ENCODE data around the gene CDHR5.

Gene CDHR5

GRCh38 chr11:581342-581741, 43.4 kb downstream of the CDHR5 start:
- DNase-seq: no peak

- no peak for DNase-seq
Observed at GRCh38 chr11:579830-580601, 44.7 kb downstream of the CDHR5 start.

GRCh38 chr11:578276-579035, 46.3 kb downstream of the CDHR5 start:
- no peak for DNase-seq

- no peak for DNase-seq
Observed at GRCh38 chr11:577611-577894, 47.2 kb downstream of the CDHR5 start.

GRCh38 chr11:576811-577610, 47.7 kb downstream of the CDHR5 start:
- no peak for DNase-seq

DNA sequence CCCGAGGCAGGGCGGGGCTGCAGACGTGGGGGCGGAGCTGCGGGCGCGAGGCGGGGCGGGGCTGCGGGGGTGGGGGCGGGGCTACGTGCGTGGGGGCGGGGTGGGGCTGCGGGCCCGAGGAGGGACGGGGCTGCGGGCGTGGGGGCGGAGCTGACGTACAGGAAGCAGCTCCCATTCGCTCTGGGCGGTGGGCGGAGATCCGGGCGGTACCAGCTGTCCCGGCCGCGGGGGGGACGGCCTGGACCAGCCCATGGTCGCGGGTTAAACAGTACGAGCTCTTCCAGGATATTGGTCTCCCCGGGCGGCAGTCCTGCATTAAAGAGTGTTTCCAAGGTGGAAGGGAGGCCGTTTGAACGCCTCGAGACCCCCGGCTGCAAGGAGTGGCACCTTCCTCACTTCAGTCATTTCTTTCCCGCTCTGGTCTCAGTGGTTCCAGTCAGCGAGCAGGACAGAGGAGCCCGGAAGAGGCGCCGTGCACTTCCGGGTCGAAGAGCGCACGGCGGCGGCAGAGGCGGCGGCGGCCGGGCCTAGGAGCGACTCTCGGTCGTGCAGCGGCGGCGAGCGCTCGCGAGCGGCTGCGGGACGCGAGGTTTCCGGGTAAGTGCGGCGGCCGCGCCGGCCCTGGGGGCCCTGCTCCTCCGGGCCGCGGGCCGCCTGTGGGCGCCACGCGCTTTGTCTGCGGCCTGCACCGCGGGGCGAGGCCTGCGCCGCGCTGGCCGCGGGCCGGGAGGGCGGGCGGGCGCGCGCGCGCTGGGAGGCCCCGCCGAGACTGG, 48.6 kb downstream of the CDHR5 start, which contains the start of gene PHRF1:
PHRF1 (plus strand) TSS at position 475 of the 773 bp plus-strand sequence. CDS start 5,043 bp downstream, outside the sequence.
- DNase-seq: peak; percentile 97

DNA sequence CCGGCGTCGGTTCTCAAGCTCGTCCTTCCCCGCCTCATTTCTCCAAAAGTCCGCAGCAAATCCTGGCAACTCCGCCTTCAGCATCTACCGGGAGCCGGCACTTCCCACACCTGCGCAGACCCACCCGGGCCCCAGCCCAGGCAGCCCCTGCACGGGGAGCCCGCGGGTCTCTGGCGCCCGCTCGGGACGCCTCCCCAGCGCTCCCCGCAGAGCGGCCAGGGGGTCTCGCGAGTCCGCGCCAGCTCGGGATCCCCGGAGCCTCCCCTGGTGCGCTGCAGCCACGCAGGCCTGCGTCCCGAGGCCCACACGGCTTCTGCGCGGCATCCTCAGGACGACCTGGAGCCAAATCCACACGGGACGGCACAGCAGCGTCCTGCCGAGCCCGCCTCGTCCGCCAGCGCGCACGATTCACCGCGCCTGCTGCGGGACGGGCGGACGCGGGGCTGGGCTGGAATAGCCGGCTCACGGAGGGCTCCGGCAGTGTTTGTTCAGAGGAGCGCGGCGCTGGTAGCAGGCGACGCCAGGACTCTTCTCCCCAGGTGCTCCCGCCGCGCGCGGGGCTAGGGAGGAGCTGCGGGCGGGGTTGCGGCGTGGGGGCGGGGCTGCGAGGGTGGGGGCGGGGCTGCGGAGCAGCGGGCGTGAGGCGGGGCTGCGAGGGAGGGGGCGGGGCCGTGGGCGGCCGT, 49.3 kb downstream of the CDHR5 start:
- no peak for DNase-seq

- DNase-seq: no peak
Observed at GRCh38 chr11:574632-575312, 50.0 kb downstream of the CDHR5 start.

- peak; percentile 45 for DNase-seq
Observed at GRCh38 chr11:574031-574570, 50.7 kb downstream of the CDHR5 start.

GRCh38 chr11:573146-573759, 51.5 kb downstream of the CDHR5 start:
- DNase-seq: no peak

GRCh38 chr11:571802-572185, 53.0 kb downstream of the CDHR5 start:
- DNase-seq: no peak

DNA sequence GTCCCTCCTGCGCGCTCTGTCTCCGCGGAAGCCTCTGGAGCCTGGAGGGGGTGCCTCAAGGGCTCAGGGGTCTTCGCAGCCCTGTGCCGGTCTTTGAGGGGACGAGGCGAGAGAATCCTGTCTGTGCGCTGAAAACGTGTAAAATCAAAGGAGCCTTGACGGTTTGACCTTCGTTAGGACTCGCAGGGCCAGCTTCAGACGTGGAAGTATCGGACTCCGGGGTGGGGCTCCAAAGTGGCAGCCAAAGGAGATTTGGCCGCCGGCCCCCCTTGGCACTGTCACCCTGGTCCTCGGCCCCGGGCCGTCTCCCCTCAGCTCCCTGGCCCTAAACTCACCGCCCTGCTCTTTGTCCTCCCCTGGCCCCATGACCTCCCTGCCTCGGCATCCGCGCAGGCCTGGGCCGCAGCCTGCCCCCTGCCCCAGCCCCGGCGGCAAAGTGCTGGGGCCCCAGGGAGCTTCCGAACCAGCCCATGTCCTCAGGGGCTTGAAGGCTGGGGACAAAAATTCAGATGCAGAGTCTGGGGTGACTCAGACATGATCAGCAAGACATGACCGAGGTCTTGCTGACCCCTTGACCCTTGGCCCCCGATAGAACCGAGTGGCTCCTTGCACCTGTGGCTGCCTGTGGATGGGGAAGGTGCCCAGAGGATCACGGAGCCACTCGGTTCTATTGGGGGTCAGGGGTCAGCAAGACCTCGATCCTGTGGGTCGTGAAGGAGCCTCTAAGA, 55.4 kb downstream of the CDHR5 start:
- no peak for DNase-seq

GRCh38 chr11:568306-569157, 56.2 kb downstream of the CDHR5 start:
- DNase-seq: peak; percentile 96

DNA sequence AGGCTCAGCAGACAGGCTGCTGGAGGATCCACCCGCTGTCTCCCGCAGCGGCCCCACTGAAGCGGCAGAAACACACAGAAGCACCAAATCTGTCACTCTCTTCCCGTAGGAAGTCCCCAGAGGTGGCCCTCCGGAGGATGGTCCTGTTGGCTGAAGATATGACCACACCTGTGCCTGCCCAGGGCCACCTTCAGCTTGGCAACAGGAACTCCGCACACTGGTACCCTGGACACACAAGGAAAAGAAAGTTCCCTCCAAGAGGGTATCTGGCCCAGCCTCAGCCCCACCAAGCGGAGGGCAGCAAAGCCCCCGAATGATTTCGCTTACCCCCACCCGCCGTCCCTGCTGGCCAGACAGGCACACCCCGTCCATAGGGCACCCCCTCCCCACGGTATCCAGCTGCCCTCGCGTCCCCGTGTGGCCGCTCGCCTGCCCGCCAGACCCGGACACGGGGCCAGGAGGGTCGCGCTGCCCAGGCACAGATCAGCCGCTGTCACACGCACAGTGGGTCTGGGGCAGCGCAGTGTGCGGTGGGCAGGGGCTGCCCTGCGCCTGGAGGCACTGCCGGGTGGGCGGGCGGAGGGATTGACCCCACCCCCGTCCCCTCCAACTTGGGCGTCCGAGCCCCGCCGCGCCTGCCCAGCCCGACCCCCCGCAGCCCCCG, 57.0 kb downstream of the CDHR5 start:
- no peak for DNase-seq

DNA sequence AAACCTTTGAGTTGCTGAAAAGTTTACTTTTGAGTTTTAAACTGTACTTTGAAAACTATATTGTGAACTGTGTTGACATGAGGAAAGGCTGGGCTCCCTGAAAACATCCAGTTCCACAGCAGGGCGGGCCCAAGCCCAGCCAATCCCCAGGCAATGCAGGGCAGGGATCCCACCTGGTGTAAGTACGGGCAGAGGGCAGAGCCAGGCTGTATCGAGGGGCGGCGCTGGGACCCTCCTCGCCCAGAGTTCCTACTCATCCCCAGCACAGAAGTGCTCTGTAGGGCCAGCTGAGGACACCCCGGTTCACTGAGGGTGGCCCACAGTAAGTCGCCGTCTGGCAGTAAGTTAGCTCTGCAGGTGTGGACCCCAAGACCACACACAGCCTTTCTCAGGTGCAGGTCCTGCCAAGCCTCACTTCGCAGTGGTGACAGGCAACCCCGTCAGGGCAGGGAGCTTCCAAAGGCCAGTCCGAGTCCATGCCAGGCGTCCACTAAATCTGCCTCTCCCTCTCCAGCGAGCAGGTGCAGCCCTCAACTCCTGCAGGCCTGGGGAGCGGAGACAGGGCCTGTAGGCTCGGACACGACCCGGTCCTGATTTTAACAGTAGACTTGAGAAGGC, 57.6 kb downstream of the CDHR5 start:
- DNase-seq: no peak
